CD14-positive monocyte (primary cell): Measurements from ENCODE around the gene CDK15. TPM values are rescaled to one million over a fixed set of nuclear protein-coding genes. Genes with fewer than 3 reads are reported as not detected.

Experiments used
- DNase-seq, 3 donors: peaks; one replicate each; pipeline ENCODE4 v3.0.0-alpha.2; 2011 to 2022
- H2AFZ ChIP-seq: 2 replicates; pipeline ENCODE4 v1.6.0; 2012; ENCODE audit warnings: mild to moderate bottlenecking, low read depth, low read length, inconsistent platforms; ENCODE audit not compliant: insufficient read depth, poor library complexity, severe bottlenecking
- H3K27ac ChIP-seq, 2 donors: 1 replicate in 1 of 2; 2 replicates in 1 of 2; pipeline ENCODE4 v1.5.1; 2012 to 2013; ENCODE audit warnings: low read length in 2 of 2, control low read depth in 1 of 2, inconsistent platforms in 1 of 2, low read depth in 1 of 2, mild to moderate bottlenecking in 1 of 2
- H3K27me3 ChIP-seq, 2 donors: one replicate each; pipeline versions ENCODE4 v1.6.0 to v1.6.1; 2011 to 2013; ENCODE audit warnings: low read length in 2 of 2; ENCODE audit not compliant: control insufficient read depth in 2 of 2, insufficient read depth in 2 of 2
- H3K36me3 ChIP-seq, 2 donors: replicated peaks in 1 of 2; 1 replicate in 1 of 2; 2 replicates in 1 of 2; pipeline versions ENCODE4 v1.5.1 to v1.6.1; 2012 to 2013; ENCODE audit warnings: low read length in 2 of 2, control low read depth in 1 of 2, inconsistent platforms in 1 of 2, mild to moderate bottlenecking in 1 of 2; ENCODE audit not compliant: insufficient read depth in 2 of 2, control insufficient read depth in 1 of 2
- H3K4me1 ChIP-seq, 2 donors: 1 replicate in 1 of 2; 2 replicates in 1 of 2; pipeline versions ENCODE4 v1.5.1 to v1.6.1; 2012 to 2013; ENCODE audit warnings: low read length in 2 of 2, control low read depth in 1 of 2, inconsistent platforms in 1 of 2, mild to moderate bottlenecking in 1 of 2, moderate library complexity in 1 of 2; ENCODE audit not compliant: insufficient read depth in 2 of 2, control insufficient read depth in 1 of 2
- H3K4me2 ChIP-seq: replicated peaks from 2 replicates; pipeline ENCODE3; 2012; ENCODE audit warnings: low read length, moderate library complexity, mild to moderate bottlenecking; ENCODE audit not compliant: poor library complexity, severe bottlenecking; ENCODE audit errors: extremely low read depth
- H3K4me3 ChIP-seq, 3 experiments: fragments of 200-600 bp in 1 of 3; sonication (generic) in 1 of 3; replicated peaks in 1 of 3; 1 replicate in 2 of 3; 2 replicates in 1 of 3; pipeline ENCODE4 v1.5.1; 2011 to 2013; ENCODE audit warnings: low read length in 3 of 3, mild to moderate bottlenecking in 3 of 3, control low read depth in 2 of 3, low read depth in 2 of 3, inconsistent platforms in 1 of 3, moderate library complexity in 1 of 3
- H3K79me2 ChIP-seq: 2 replicates; pipeline ENCODE4 v1.6.0; 2012; ENCODE audit warnings: mild to moderate bottlenecking, control low read depth, inconsistent platforms, low read length, moderate library complexity; ENCODE audit not compliant: insufficient read depth
- H3K9ac ChIP-seq: 2 replicates; pipeline ENCODE4 v1.6.0; 2017; ENCODE audit warnings: low read length, mild to moderate bottlenecking; ENCODE audit not compliant: insufficient read depth, poor library complexity, severe bottlenecking
- H3K9me3 ChIP-seq, 2 donors: replicated peaks in 1 of 2; 1 replicate in 1 of 2; 2 replicates in 1 of 2; pipeline versions ENCODE4 v1.5.1 to v1.6.1; 2012 to 2013; ENCODE audit warnings: low read length in 2 of 2, control low read depth in 1 of 2; ENCODE audit not compliant: control insufficient read depth in 1 of 2, insufficient read depth in 1 of 2
- H4K20me1 ChIP-seq: 2 replicates; pipeline ENCODE4 v1.6.0; 2012; ENCODE audit warnings: mild to moderate bottlenecking, low read length, control low read depth, moderate library complexity; ENCODE audit not compliant: insufficient read depth
- H3K27ac Mint-ChIP-seq, 7 donors: one replicate each; pipeline ENCODE4 v1.8.0; 2020; ENCODE audit warnings: mild to moderate bottlenecking in 7 of 7, mixed read lengths in 7 of 7, moderate library complexity in 6 of 7, inconsistent platforms in 2 of 7
- H3K27me3 Mint-ChIP-seq, 3 donors: one replicate each; pipeline ENCODE4 v1.8.0; 2021 to 2022; ENCODE audit warnings: low read depth in 3 of 3, mild to moderate bottlenecking in 3 of 3, mixed read lengths in 3 of 3, moderate library complexity in 3 of 3, inconsistent platforms in 1 of 3
- H3K36me3 Mint-ChIP-seq, 2 donors: one replicate each; pipeline ENCODE4 v1.8.0; 2020; ENCODE audit warnings: mixed read lengths in 2 of 2, inconsistent platforms in 1 of 2, mild to moderate bottlenecking in 1 of 2
- H3K4me1 Mint-ChIP-seq: one replicate; pipeline ENCODE4 v1.8.0; 2020; ENCODE audit warnings: mild to moderate bottlenecking, mixed read lengths
- H3K4me3 Mint-ChIP-seq, 2 donors: one replicate each; pipeline ENCODE4 v1.8.0; 2020; ENCODE audit warnings: mild to moderate bottlenecking in 2 of 2, mixed read lengths in 2 of 2, moderate library complexity in 1 of 2
- H3K9me3 Mint-ChIP-seq, 7 donors: one replicate each; pipeline ENCODE4 v1.8.0; 2020 to 2022; ENCODE audit warnings: mixed read lengths in 7 of 7, mild to moderate bottlenecking in 6 of 7, moderate library complexity in 6 of 7, inconsistent platforms in 2 of 7
- whole genome bisulfite sequencing: methylation state at CpG from one replicate; pipeline ENCODE4 v1.1.5; 2013; ENCODE audit warnings: missing lambda C conversion rate; ENCODE audit not compliant: insufficient coverage; 5-methylcytosine and 5-hydroxymethylcytosine counted together
- intact Hi-C, 2 donors: fragments of 100-400 bp; cut with micrococcal nuclease; formaldehyde crosslinking; loops; one replicate each; pipeline versions ENCODE4 v1.15.0 to v1.15.1; 2023
- polyA plus RNA-seq, 3 donors: library from polyadenylated mRNA; depleted of rRNA in 1 of 3; unstranded in 2 of 3; stranded (reverse) in 1 of 3; fragments of 300-500 nt in 2 of 3; fragments of >200 nt in 1 of 3; fragmentation: Illumina TruSeq in 2 of 3; gene quantifications; 1 replicate in 2 of 3; 2 replicates in 1 of 3; pipeline ENCODE4 v1.2.3, GENCODE V29; 2012 to 2021
- TF ChIP-seq, protein P1 (sequence below): fragments of 200-600 bp; IDR thresholded peaks from one replicate; pipeline ENCODE4 v1.8.0; 2022; ENCODE audit warnings: antibody characterized with exemption, mild to moderate bottlenecking

Gene CDK15
- polyA plus RNA-seq, 3 donors, result not detected

DNA sequence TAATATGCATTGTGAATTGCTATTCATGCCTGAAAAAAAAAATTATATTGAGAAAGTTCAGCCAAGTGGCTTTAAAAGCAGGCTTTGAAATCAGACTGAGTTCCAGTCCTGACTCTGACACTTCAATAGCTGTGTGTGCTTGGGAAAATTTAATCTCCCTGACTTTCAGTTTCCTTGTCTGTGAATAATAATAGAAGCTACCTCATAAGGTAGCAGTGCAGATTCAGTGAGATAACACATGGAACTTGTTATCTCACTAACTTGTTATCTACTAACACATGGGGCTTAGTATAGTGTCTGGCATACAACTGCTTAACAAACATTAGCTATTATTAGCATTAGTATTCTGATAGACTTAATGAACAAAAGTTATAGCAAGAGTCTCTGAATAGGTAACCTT, 40.5 kb upstream of the CDK15 start:
- no peaks in the 10 kb centered on the region for H3K27me3 ChIP-seq
- Mint-ChIP-seq H3K27me3 (no peaks in the 10 kb centered on the region), H3K27ac (no peak overlapping the region), H3K4me1 (no peaks in the 10 kb centered on the region), H3K36me3 (peaks cover 27 to 34% of the 10 kb centered on the region in 2 donors), H3K4me3 (no peak overlapping the region), H3K9me3 (peaks cover 0 to 4% (median 0%) of the 10 kb centered on the region in 7 donors)
- intact Hi-C loops, result no loop called here
- H3K9me3 ChIP-seq, result no peaks in the 10 kb centered on the region
- peaks cover 10 to 42% of the 10 kb centered on the region in 2 donors for H3K36me3 ChIP-seq
- no peak for DNase-seq
- H3K4me3 ChIP-seq, result no peak overlapping the region
- no peak overlapping the region for H3K4me2 ChIP-seq
- no peak overlapping the region for H3K9ac ChIP-seq
- no peak overlapping the region for H3K27ac ChIP-seq
- no peak overlapping the region for H2AFZ ChIP-seq
- H4K20me1 ChIP-seq, result no peaks in the 10 kb centered on the region
- no peaks in the 10 kb centered on the region for H3K4me1 ChIP-seq
- TF ChIP-seq, protein P1, sequence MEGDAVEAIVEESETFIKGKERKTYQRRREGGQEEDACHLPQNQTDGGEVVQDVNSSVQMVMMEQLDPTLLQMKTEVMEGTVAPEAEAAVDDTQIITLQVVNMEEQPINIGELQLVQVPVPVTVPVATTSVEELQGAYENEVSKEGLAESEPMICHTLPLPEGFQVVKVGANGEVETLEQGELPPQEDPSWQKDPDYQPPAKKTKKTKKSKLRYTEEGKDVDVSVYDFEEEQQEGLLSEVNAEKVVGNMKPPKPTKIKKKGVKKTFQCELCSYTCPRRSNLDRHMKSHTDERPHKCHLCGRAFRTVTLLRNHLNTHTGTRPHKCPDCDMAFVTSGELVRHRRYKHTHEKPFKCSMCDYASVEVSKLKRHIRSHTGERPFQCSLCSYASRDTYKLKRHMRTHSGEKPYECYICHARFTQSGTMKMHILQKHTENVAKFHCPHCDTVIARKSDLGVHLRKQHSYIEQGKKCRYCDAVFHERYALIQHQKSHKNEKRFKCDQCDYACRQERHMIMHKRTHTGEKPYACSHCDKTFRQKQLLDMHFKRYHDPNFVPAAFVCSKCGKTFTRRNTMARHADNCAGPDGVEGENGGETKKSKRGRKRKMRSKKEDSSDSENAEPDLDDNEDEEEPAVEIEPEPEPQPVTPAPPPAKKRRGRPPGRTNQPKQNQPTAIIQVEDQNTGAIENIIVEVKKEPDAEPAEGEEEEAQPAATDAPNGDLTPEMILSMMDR, result no peak
- no peaks in the 10 kb centered on the region for H3K79me2 ChIP-seq

DNA sequence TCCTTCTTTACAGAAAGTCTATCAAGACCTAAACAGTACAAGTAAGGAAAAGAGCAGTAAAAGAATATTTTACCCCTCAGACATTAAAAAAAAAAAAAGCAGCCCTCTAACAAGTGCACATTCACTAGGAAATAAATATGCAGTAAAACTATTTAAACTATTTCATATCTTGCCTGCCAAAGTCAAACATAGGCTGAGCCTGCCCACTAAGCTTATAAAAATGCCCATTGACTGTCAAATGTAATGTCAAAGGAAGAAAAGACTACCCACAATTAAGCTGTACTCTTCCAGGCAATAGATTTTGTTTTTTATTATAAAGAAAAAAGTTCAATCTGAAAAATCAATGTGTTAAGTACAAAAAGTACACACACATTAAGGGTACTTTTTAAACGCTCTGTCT, 37.4 kb upstream of the CDK15 start:
- Mint-ChIP-seq H3K4me1 (no peaks in the 10 kb centered on the region), H3K9me3 (peaks cover 0 to 4% (median 0%) of the 10 kb centered on the region in 7 donors), H3K36me3 (peaks cover 11 to 19% of the 10 kb centered on the region in 2 donors), H3K27ac (no peak overlapping the region), H3K4me3 (no peak overlapping the region), H3K27me3 (no peaks in the 10 kb centered on the region)
- no peak for DNase-seq
- H3K27me3 ChIP-seq, result no peaks in the 10 kb centered on the region
- TF ChIP-seq, protein P1, result no peak
- no peak overlapping the region for H2AFZ ChIP-seq
- H3K9me3 ChIP-seq, result no peaks in the 10 kb centered on the region
- H3K79me2 ChIP-seq, result peaks cover 3% of the 10 kb centered on the region
- H3K36me3 ChIP-seq, result peaks cover 0 to 16% of the 10 kb centered on the region in 2 donors
- H4K20me1 ChIP-seq, result no peaks in the 10 kb centered on the region
- intact Hi-C loops, result no loop called here
- H3K9ac ChIP-seq, result no peak overlapping the region
- no peak overlapping the region for H3K4me3 ChIP-seq
- WGBS, result no CpG with 5 or more reads among the region's 1 CpG
- H3K27ac ChIP-seq, result no peak overlapping the region
- no peaks in the 10 kb centered on the region for H3K4me1 ChIP-seq
- H3K4me2 ChIP-seq, result no peak overlapping the region
